Measurements from ENCODE around the gene URB2. TPM values are rescaled to one million over a fixed set of nuclear protein-coding genes. Genes with fewer than 3 reads are reported as not detected.

The URB2 gene
- total and polyA plus RNA-seq, 10 of the 15 experiments (the other 5 are each of a cell fraction or from before 2014, with no cell fraction given) = 2.7 to 24.0 (median 16.9) TPM

GRCh38 chr1:229685149-229685548 lies 59.1 kb downstream of the URB2 start (continued):
- TF ChIP-seq, protein P1, sequence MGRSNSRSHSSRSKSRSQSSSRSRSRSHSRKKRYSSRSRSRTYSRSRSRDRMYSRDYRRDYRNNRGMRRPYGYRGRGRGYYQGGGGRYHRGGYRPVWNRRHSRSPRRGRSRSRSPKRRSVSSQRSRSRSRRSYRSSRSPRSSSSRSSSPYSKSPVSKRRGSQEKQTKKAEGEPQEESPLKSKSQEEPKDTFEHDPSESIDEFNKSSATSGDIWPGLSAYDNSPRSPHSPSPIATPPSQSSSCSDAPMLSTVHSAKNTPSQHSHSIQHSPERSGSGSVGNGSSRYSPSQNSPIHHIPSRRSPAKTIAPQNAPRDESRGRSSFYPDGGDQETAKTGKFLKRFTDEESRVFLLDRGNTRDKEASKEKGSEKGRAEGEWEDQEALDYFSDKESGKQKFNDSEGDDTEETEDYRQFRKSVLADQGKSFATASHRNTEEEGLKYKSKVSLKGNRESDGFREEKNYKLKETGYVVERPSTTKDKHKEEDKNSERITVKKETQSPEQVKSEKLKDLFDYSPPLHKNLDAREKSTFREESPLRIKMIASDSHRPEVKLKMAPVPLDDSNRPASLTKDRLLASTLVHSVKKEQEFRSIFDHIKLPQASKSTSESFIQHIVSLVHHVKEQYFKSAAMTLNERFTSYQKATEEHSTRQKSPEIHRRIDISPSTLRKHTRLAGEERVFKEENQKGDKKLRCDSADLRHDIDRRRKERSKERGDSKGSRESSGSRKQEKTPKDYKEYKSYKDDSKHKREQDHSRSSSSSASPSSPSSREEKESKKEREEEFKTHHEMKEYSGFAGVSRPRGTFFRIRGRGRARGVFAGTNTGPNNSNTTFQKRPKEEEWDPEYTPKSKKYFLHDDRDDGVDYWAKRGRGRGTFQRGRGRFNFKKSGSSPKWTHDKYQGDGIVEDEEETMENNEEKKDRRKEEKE (IDR thresholded peaks at IDR 0.05) = no peak
- no peak for TF ChIP-seq SRF (IDR thresholded peaks at IDR 0.05; ENCODE audit: low read depth in 2 of 2, low read length in 2 of 2)
- no peak for TF ChIP-seq ZNF622 (IDR thresholded peaks at IDR 0.05)
- TF ChIP-seq HCFC1 (IDR thresholded peaks at IDR 0.05; ENCODE audit: low read length) = no peak
- TF ChIP-seq CTCF (IDR thresholded peaks at IDR 0.05 in 2 of 3, conservative IDR thresholded peaks at IDR 0.05 in 1 of 3; ENCODE audit: control insufficient read depth in 2 of 3, extremely low read depth in 1 of 3, insufficient read depth in 1 of 3, low read depth in 3 of 3, low read length in 3 of 3) = no peak

DNA sequence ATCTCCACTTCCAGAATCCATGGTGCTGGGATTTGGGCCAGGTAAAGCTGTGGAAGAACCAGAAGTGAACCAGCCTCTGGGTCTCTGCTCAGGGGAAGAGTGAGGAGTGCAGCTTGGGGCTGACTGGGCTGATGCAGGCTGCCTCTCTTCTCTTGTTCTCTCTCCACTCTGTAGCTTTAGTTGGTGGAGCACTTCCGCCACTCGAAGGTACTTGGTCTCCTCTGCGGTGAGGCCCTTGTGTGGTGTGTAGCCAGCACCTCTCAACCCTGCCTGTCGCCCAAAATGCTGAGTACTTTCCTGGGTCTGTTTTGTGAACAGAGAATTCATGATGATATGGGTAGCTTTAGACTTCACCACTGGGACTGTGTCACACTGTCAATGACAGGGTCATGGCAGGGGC lies 63.2 kb downstream of the URB2 start:
- no peak for ATAC-seq
- Histone ChIP-seq H3K4me1 (ENCODE audit: control insufficient read depth, insufficient read depth, low read length) (peaks cover 7% of the 10 kb centered on the region), H2AFZ (ENCODE audit: control insufficient read depth, low read depth, low read length) (no peak overlapping the region), H3K27ac (ENCODE audit: control insufficient read depth, insufficient read depth) (no peak overlapping the region), H3K79me2 (ENCODE audit: control insufficient read depth, insufficient read depth, low read length) (no peaks in the 10 kb centered on the region), H3K9me3 (replicated peaks; ENCODE audit: control insufficient read depth, insufficient read depth, low read length) (no peaks in the 10 kb centered on the region; the same call in 2 of the 3 replicates), H3K36me3 (ENCODE audit: control insufficient read depth in 2 of 2, insufficient read depth in 2 of 2, low read length in 1 of 2) (no peaks in the 10 kb centered on the region), H3K27me3 (replicated peaks in 1 of 2; ENCODE audit: control insufficient read depth in 2 of 2, insufficient read depth in 2 of 2, low read length in 1 of 2) (no peaks in the 10 kb centered on the region), H3K4me2 (ENCODE audit: control insufficient read depth, insufficient read depth) (no peak overlapping the region), H3K9ac (ENCODE audit: control insufficient read depth, insufficient read depth, low read length) (no peak overlapping the region), H3K4me3 (no peak overlapping the region), H4K20me1 (ENCODE audit: control insufficient read depth, insufficient read depth) (no peaks in the 10 kb centered on the region)
- no peak for FAIRE-seq
- DNase-seq (ENCODE audit: low read depth, low spot score) = no peak
- RAD21 ChIA-PET (ENCODE audit: unreplicated experiment) = no interaction called here
- SMC1A ChIA-PET (ENCODE audit: uncharacterized antibody, unreplicated experiment) = interaction anchor here (0.9 kb wide), 1 partner anchor 11 kb away, joined by 3 read pairs; no protein-coding TSS in a partner anchor
- in situ Hi-C loops (cut with MboI) = no loop called here
- intact Hi-C loops (cut with micrococcal nuclease; ENCODE audit: unreplicated experiment) = no loop called here
- POLR2A ChIA-PET = no interaction called here
- no TSS peak for BruUV-seq (replicated peaks)
- 90% methylated on average over 4 of the region's 4 CpGs for WGBS (ENCODE audit: insufficient coverage, insufficient replicate concordance, low lambda C conversion rate, missing lambda C conversion rate)
- CTCF ChIA-PET = interaction anchor here (0.6 to 1.0 kb wide), 2 partner anchors 13 to 16 kb away, joined by 3 read pairs; no protein-coding TSS in a partner anchor
- TF ChIP-seq TCF3 (IDR thresholded peaks at IDR 0.05; ENCODE audit: borderline replicate concordance, insufficient read depth, low read depth, low read length) (no peak), HDAC6 (IDR thresholded peaks at IDR 0.05; ENCODE audit: unreplicated experiment) (no peak), POU2F2 (IDR thresholded peaks at IDR 0.05; ENCODE audit: borderline replicate concordance, low read depth, low read length) (no peak), USF2 (IDR thresholded peaks at IDR 0.05; ENCODE audit: borderline replicate concordance, low read depth, low read length) (no peak), MTA3 (IDR thresholded peaks at IDR 0.05; ENCODE audit: borderline replicate concordance, low read length) (no peak), RFX5 (IDR thresholded peaks at IDR 0.05; ENCODE audit: low read depth, low read length) (no peak), USF1 (IDR thresholded peaks at IDR 0.05; ENCODE audit: borderline replicate concordance, extremely low read length, insufficient read depth, low read depth, low read length) (no peak), CBX5 (IDR thresholded peaks at IDR 0.05; ENCODE audit: low read depth) (no peak), TAF1 (IDR thresholded peaks at IDR 0.05; ENCODE audit: borderline replicate concordance, low read depth, low read length) (no peak), NRF1 (conservative IDR thresholded peaks at IDR 0.05; ENCODE audit: low read depth, low read length) (no peak), BMI1 (IDR thresholded peaks at IDR 0.05; ENCODE audit: borderline replicate concordance) (no peak)

All from GM12878 (cell line).